Measurements from ENCODE around the gene PIP5K1C. TPM values are rescaled to one million over a fixed set of nuclear protein-coding genes. Genes with fewer than 3 reads are reported as not detected.

PIP5K1C gene
- total RNA-seq, 1 experiment from 2014 or later, result 23.6 TPM

Other genes with a start within 250 kb of the PIP5K1C start
- 1.5 and 6.3 TPM in 2 replicates for gene SMIM24, start 219.9 kb downstream of the PIP5K1C start, total RNA-seq (2022)
- gene SMIM44, start 217.0 kb downstream of the PIP5K1C start, total RNA-seq (2022), result not detected in 2 replicates
- gene DOHH, start 199.8 kb downstream of the PIP5K1C start, total RNA-seq (2022), result 10.9 and 11.6 TPM in 2 replicates
- 33.1 and 34.5 TPM in 2 replicates for gene FZR1, start 194.2 kb downstream of the PIP5K1C start, total RNA-seq (2022)
- 1.4 and 2.7 TPM in 2 replicates for gene TEKTIP1, start 161.3 kb downstream of the PIP5K1C start, total RNA-seq (2022)
- gene MFSD12, start 142.9 kb downstream of the PIP5K1C start, total RNA-seq (2022), result 95.2 and 105 TPM in 2 replicates
- gene HMG20B, start 127.5 kb downstream of the PIP5K1C start, total RNA-seq (2022), result 58.1 and 58.4 TPM in 2 replicates
- not detected in 2 replicates for gene GIPC3, start 115.0 kb downstream of the PIP5K1C start, total RNA-seq (2022)
- gene TBXA2R, start 93.6 kb downstream of the PIP5K1C start, total RNA-seq (2022), result 0.20 and 0.24 TPM in 2 replicates
- gene CACTIN, start 73.7 kb downstream of the PIP5K1C start, total RNA-seq (2022), result 20.2 and 21.4 TPM in 2 replicates
- 84.8 and 111 TPM in 2 replicates for gene TJP3, start 7.9 kb upstream of the PIP5K1C start, total RNA-seq (2022)
- gene APBA3, start 61.2 kb upstream of the PIP5K1C start, total RNA-seq (2022), result 18.1 and 19.6 TPM in 2 replicates
- gene MRPL54, start 62.2 kb upstream of the PIP5K1C start, total RNA-seq (2022), result 26.1 and 31.0 TPM in 2 replicates
- gene RAX2, start 71.8 kb upstream of the PIP5K1C start, total RNA-seq (2022), result not detected in 2 replicates
- not detected in 2 replicates for gene MATK, start 85.9 kb upstream of the PIP5K1C start, total RNA-seq (2022)
- not detected in 2 replicates for gene ZFR2, start 168.6 kb upstream of the PIP5K1C start, total RNA-seq (2022)
- gene ATCAY, start 180.2 kb upstream of the PIP5K1C start, total RNA-seq (2022), result not detected in 2 replicates
- not detected in 2 replicates for gene NMRK2, start 232.6 kb upstream of the PIP5K1C start, total RNA-seq (2022)